SU-DHL-6 (cell line): ENCODE measurements around the gene WDR38.

ENCODE experiments used
- H2AFZ ChIP-seq: fragments of 200-600 bp; sonication (generic); 2 replicates; pipeline ENCODE4 v1.6.1; 2014; ENCODE audit warnings: low read depth, mild to moderate bottlenecking, moderate library complexity, mixed read lengths, antibody characterized with exemption, low read length; ENCODE audit not compliant: severe bottlenecking
- H3F3A ChIP-seq: fragments of 200-600 bp; shearing (Covaris generic); 2 replicates; pipeline ENCODE4 v1.6.0; 2016; ENCODE audit warnings: antibody characterized with exemption, mild to moderate bottlenecking; ENCODE audit not compliant: insufficient read depth
- H3K27ac ChIP-seq: fragments of 200-600 bp; sonication (generic); 2 replicates; pipeline ENCODE4 v1.5.1; 2016; ENCODE audit warnings: low read depth, mild to moderate bottlenecking, low read length, moderate library complexity, mixed read lengths
- H3K27me3 ChIP-seq: fragments of 200-600 bp; sonication (generic), shearing (Covaris generic); 2 replicates; pipeline ENCODE4 v1.6.0; 2014; ENCODE audit warnings: mild to moderate bottlenecking, low read length
- H3K36me3 ChIP-seq: fragments of 200-600 bp; sonication (generic); 2 replicates; pipeline ENCODE4 v1.6.1; 2014; ENCODE audit warnings: mild to moderate bottlenecking, low read length, mixed read lengths
- H3K4me2 ChIP-seq: fragments of 300-600, 200-600 bp; shearing (Covaris generic), sonication (generic); 2 replicates; pipeline ENCODE4 v1.6.0; 2014; ENCODE audit warnings: low read length, low read depth, mild to moderate bottlenecking; ENCODE audit not compliant: poor library complexity, severe bottlenecking
- H3K4me3 ChIP-seq: fragments of 200-600 bp; sonication (generic); 2 replicates; pipeline ENCODE4 v1.5.1; 2014; ENCODE audit warnings: antibody characterized with exemption, low read length, mild to moderate bottlenecking, mixed read lengths; ENCODE audit not compliant: insufficient read depth, poor library complexity, severe bottlenecking
- H3K79me2 ChIP-seq: fragments of 200-600 bp; sonication (generic); 2 replicates; pipeline ENCODE4 v1.6.1; 2014; ENCODE audit warnings: mild to moderate bottlenecking, low read length, moderate library complexity; ENCODE audit not compliant: insufficient read depth
- H3K9ac ChIP-seq: fragments of 200-600 bp; sonication (generic); 2 replicates; pipeline ENCODE4 v1.7.0; 2014; ENCODE audit warnings: mild to moderate bottlenecking, low read length
- H3K9me2 ChIP-seq: fragments of 200-600 bp; sonication (generic); replicated peaks from 2 replicates; pipeline ENCODE4 v1.6.1; 2014; ENCODE audit warnings: low read length; ENCODE audit not compliant: insufficient read depth
- H3K9me3 ChIP-seq: fragments of 200-600 bp; sonication (generic); 2 replicates; pipeline ENCODE4 v1.6.1; 2014; ENCODE audit warnings: low read length, mixed read lengths; ENCODE audit not compliant: insufficient read depth
- H4K20me1 ChIP-seq: fragments of 200-600 bp; sonication (generic); 2 replicates; pipeline ENCODE4 v1.6.1; 2014; ENCODE audit warnings: low read depth, mild to moderate bottlenecking, antibody characterized with exemption, low read length, moderate library complexity, mixed read lengths
- EZH2phosphoT487 ChIP-seq: fragments of 200-600 bp; sonication (generic), shearing (Covaris generic); conservative IDR thresholded peaks from 2 replicates; pipeline ENCODE4 v1.6.1; 2018; ENCODE audit warnings: mild to moderate bottlenecking, antibody characterized with exemption, low read length, moderate library complexity, mixed read lengths
- TF ChIP-seq, protein P1 (sequence below): fragments of 200-600 bp; sonication (generic); IDR thresholded peaks from one replicate; pipeline ENCODE4 v1.5.1; 2017; ENCODE audit warnings: antibody characterized with exemption, mild to moderate bottlenecking, low read length, moderate library complexity; ENCODE audit not compliant: insufficient read depth, poor library complexity, severe bottlenecking

WDR38 gene

DNA sequence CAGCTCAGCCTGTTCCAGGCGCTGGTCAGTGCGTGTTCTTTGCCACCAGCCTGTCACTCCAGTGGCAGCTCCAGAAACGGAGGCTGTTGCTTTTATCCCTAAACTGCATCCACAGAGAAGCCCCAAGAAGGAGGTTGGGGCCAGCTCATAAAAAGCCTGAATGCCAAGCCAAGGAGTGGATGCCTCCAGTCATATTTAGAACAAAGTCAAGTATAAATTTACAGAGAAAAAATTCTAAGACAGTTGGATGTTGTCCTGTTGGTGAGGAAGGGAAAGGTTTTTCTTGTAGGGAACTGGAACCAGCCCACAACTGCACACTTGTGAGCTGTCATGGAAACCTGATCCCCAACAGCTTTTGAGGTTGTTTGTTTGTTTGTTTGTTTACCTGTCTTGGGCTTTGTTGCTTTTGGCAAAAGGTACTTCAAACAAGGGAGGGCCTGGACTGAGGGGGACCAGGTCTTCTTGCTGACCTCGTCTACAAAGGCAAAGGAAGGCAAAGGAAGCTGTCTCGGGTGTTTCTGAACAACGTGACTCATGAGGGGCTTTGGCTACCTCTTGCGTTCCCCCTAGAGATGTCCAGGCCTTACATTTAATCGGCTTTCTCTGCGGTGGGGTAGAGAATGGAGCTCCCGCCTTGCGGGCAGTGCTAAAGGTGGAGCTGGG lies 39.6 kb upstream of the WDR38 start:
- H3K36me3 ChIP-seq = no peaks in the 10 kb centered on the region
- H4K20me1 ChIP-seq = no peaks in the 10 kb centered on the region
- H3K4me2 ChIP-seq = no peak overlapping the region
- no peaks in the 10 kb centered on the region for H3K9me3 ChIP-seq
- no peak overlapping the region for H3K4me3 ChIP-seq
- no peak overlapping the region for H2AFZ ChIP-seq
- H3K9ac ChIP-seq = no peak overlapping the region
- H3K27me3 ChIP-seq = no peaks in the 10 kb centered on the region
- H3K27ac ChIP-seq = no peak overlapping the region
- H3K79me2 ChIP-seq = no peaks in the 10 kb centered on the region
- no peaks in the 10 kb centered on the region for H3K9me2 ChIP-seq
- no peaks in the 10 kb centered on the region for H3F3A ChIP-seq
- TF ChIP-seq, protein P1, sequence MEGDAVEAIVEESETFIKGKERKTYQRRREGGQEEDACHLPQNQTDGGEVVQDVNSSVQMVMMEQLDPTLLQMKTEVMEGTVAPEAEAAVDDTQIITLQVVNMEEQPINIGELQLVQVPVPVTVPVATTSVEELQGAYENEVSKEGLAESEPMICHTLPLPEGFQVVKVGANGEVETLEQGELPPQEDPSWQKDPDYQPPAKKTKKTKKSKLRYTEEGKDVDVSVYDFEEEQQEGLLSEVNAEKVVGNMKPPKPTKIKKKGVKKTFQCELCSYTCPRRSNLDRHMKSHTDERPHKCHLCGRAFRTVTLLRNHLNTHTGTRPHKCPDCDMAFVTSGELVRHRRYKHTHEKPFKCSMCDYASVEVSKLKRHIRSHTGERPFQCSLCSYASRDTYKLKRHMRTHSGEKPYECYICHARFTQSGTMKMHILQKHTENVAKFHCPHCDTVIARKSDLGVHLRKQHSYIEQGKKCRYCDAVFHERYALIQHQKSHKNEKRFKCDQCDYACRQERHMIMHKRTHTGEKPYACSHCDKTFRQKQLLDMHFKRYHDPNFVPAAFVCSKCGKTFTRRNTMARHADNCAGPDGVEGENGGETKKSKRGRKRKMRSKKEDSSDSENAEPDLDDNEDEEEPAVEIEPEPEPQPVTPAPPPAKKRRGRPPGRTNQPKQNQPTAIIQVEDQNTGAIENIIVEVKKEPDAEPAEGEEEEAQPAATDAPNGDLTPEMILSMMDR = no peak
- no peak for TF ChIP-seq EZH2phosphoT487

DNA sequence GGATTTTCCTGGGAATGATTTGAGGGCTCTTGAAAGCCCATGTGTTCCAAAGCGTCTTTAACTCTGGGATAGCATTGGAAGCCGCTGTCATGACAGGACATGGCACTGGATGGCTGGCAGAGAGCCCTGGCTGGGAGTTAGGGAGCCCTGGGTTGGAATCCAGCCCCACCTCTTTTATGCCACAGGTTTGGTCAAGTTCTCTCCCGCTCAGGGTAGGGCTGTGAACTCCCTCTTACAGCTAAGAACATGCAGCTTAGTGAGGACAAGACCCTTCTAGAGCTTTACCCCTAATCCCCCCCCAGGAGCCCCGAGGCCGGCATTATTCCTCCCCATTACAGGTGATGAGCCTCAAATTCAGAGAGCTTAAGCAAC lies 39.1 kb upstream of the WDR38 start:
- Histone ChIP-seq H3K4me2 (no peak overlapping the region), H3K9ac (no peak overlapping the region), H4K20me1 (no peaks in the 10 kb centered on the region), H3F3A (no peaks in the 10 kb centered on the region), H3K4me3 (no peak overlapping the region), H3K27me3 (no peaks in the 10 kb centered on the region), H3K79me2 (no peaks in the 10 kb centered on the region), H3K9me3 (no peaks in the 10 kb centered on the region), H3K36me3 (no peaks in the 10 kb centered on the region), H2AFZ (no peak overlapping the region), H3K27ac (no peak overlapping the region), H3K9me2 (no peaks in the 10 kb centered on the region)
- TF ChIP-seq, protein P1 = no peak
- no peak for TF ChIP-seq EZH2phosphoT487

- no peaks in the 10 kb centered on the region for H4K20me1 ChIP-seq
- no peaks in the 10 kb centered on the region for H3K27me3 ChIP-seq
- no peaks in the 10 kb centered on the region for H3F3A ChIP-seq
- H2AFZ ChIP-seq = no peak overlapping the region
- H3K4me3 ChIP-seq = no peak overlapping the region
- H3K9me3 ChIP-seq = no peaks in the 10 kb centered on the region
- H3K9me2 ChIP-seq = no peaks in the 10 kb centered on the region
- no peak overlapping the region for H3K27ac ChIP-seq
- H3K36me3 ChIP-seq = no peaks in the 10 kb centered on the region
- no peaks in the 10 kb centered on the region for H3K79me2 ChIP-seq
- H3K4me2 ChIP-seq = no peak overlapping the region
- no peak for TF ChIP-seq EZH2phosphoT487
- TF ChIP-seq, protein P1 = no peak
- no peak overlapping the region for H3K9ac ChIP-seq
Measured at GRCh38 chr9:124815601-124816000, 37.7 kb upstream of the WDR38 start.
